ENCODE results near the gene CSNK2A1.

DNA sequence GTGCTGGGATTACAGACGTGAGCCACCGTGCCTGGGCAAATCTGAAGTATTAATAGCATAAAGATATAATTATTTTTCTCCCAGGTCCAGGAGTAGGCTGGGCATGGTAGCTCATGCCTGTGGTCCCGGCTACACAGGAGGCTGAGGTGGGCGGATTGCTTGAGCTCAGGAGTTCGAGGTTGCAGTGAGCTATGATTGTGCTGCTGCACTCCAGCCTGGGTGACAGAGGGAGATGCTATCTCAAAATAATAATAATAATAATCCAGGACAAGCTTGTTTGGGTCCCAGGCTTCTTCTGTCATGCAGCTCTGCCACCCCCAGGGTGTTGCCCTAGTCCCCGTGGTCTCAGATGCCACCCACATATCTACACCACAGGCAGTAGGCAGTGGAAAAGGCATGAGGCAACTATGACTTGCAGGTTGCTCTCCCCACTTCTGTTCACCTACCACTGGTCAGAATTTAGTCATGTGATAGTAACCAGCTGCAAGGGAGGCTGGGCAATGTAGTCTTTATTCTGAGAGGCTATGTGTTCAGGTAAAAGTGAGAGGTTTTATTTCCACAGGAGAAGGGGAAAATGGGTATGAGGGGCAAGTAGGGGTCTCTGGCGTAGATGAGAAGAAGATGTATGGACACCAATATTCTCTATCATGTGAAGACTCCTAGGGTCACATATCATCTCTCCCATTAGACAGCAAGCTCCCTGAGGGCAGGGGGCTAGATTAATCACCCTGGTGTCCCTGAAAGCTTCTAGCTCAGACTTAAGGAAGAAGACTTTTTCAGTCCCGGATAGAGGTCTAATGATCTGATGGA lies 40.8 kb upstream of the CSNK2A1 start:
- TF ChIP-seq EZH2 (optimal IDR thresholded peaks at IDR 0.05; ENCODE audit: low read depth, low read length), result no peak
- TF ChIP-seq, protein P1, sequence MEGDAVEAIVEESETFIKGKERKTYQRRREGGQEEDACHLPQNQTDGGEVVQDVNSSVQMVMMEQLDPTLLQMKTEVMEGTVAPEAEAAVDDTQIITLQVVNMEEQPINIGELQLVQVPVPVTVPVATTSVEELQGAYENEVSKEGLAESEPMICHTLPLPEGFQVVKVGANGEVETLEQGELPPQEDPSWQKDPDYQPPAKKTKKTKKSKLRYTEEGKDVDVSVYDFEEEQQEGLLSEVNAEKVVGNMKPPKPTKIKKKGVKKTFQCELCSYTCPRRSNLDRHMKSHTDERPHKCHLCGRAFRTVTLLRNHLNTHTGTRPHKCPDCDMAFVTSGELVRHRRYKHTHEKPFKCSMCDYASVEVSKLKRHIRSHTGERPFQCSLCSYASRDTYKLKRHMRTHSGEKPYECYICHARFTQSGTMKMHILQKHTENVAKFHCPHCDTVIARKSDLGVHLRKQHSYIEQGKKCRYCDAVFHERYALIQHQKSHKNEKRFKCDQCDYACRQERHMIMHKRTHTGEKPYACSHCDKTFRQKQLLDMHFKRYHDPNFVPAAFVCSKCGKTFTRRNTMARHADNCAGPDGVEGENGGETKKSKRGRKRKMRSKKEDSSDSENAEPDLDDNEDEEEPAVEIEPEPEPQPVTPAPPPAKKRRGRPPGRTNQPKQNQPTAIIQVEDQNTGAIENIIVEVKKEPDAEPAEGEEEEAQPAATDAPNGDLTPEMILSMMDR (IDR thresholded peaks at IDR 0.05; ENCODE audit: low read length), result no peak
- no peak for TF ChIP-seq EZH2phosphoT487 (IDR thresholded peaks at IDR 0.05; ENCODE audit: low read length)

Measured in MM.1S (cell line).